UCSD-AML1 (cell line): ENCODE measurements around the gene SHANK3.

Experiments used
- DNase-seq: peaks from one replicate; lab custom pipeline; 2025; ENCODE audit not compliant: unreplicated experiment; lab: John Stamatoyannopoulos, UW

The SHANK3 gene

GRCh38 chr22:50677493-50678217, 5.0 kb downstream of the SHANK3 start:
- DNase-seq: no peak

GRCh38 chr22:50678218-50678650, 5.6 kb downstream of the SHANK3 start:
- DNase-seq: no peak

GRCh38 chr22:50678651-50679521, 6.3 kb downstream of the SHANK3 start:
- DNase-seq: no peak

GRCh38 chr22:50683086-50683993, 10.7 kb downstream of the SHANK3 start:
- DNase-seq: no peak

GRCh38 chr22:50683994-50684371, 11.4 kb downstream of the SHANK3 start:
- no peak for DNase-seq

GRCh38 chr22:50684501-50684900, 11.9 kb downstream of the SHANK3 start:
- DNase-seq: no peak

GRCh38 chr22:50684986-50685385, 12.4 kb downstream of the SHANK3 start:
- DNase-seq: no peak

- DNase-seq: no peak
These were observed 14.2 kb downstream of the SHANK3 start for GRCh38 chr22:50686794-50687193.

GRCh38 chr22:50687829-50688228, 15.2 kb downstream of the SHANK3 start:
- no peak for DNase-seq

- no peak for DNase-seq
These were observed 15.8 kb downstream of the SHANK3 start for GRCh38 chr22:50688448-50688847.

GRCh38 chr22:50691521-50691920, 18.9 kb downstream of the SHANK3 start:
- DNase-seq: no peak

GRCh38 chr22:50693462-50693861, 20.8 kb downstream of the SHANK3 start:
- no peak for DNase-seq

- DNase-seq: no peak
These were observed 21.5 kb downstream of the SHANK3 start for GRCh38 chr22:50694099-50694605.

- DNase-seq: no peak
These were observed 22.3 kb downstream of the SHANK3 start for GRCh38 chr22:50694766-50695420.

- DNase-seq: no peak
These were observed 23.0 kb downstream of the SHANK3 start for GRCh38 chr22:50695421-50696250.

- no peak for DNase-seq
These were observed 23.7 kb downstream of the SHANK3 start for GRCh38 chr22:50696251-50696798.

- no peak for DNase-seq
These were observed 24.4 kb downstream of the SHANK3 start for GRCh38 chr22:50696799-50697561.

- DNase-seq: no peak
These were observed 25.3 kb downstream of the SHANK3 start for GRCh38 chr22:50697667-50698506.
